ENCODE measurements around the gene GRIN3A.

DNA sequence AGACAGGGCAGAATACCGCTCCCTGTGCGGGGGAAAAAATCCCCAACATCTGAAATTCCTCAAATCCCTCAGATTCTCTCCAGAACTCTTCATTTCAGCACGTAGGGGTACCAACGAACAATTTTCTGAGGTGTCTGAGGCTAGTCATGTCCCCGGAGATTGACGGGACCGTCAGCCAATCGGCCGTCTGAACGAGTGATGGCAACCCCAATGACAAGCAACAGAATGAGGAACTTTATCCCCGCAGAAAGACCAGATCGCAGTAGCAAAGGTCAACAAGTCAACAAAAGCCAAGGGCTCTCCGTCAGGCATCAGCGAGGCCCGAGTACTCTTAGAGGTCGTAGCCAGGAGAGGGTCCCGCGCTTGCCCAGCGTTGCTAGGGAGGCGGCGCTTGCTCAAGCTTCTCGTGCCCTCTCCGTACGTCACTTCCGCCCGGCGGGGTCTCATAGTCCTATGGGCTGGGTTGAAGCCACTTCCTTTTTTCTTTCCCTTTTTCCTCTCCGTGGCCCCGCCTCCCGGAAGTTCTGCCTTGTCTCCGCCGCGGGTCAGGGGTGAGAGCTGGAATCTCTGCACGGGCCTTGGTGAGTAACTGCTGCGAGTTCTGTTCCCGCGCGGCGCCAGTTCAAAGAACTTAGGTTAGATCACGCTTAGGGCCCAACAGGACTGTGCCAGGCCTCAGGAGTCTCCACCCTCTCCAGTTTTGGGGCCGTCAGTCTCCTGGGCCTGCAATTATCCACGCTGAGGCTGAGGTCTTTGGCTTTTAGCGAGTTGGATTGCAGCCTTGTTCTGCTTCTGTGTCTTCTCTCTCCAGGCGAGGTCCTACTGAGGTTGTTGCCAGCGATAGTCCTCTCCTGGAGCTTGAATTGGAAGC lies 204.9 kb downstream of the GRIN3A start, which contains the start of gene RNF20:
- TF ChIP-seq CTCF (conservative IDR thresholded peaks at IDR 0.05; ENCODE audit: low read length) (no peak), EZH2phosphoT487 (IDR thresholded peaks at IDR 0.05; ENCODE audit: borderline replicate concordance) (no peak)

Data from Loucy (cell line).